Activated T-cell treated with anti-CD3 and anti-CD28 coated beads, Interleukin-2, amount 50 U/mL, for 4 hours (primary cell): ENCODE data around the gene ACVR1. TPM values are rescaled to one million over a fixed set of nuclear protein-coding genes. Genes with fewer than 3 reads are reported as not detected.

Experiments
- ATAC-seq, 2 donors: fragments of 200-7000 bp; cut with Tn5 transposase; one replicate each; pipeline ENCODE4 v1.10.0; 2021
- DNase-seq: peaks from one replicate; pipeline ENCODE4 v3.0.0-alpha.2; 2020
- H3K27me3 Mint-ChIP-seq: one replicate; pipeline ENCODE4 v1.8.0; 2021; ENCODE audit warnings: low read depth, mixed read lengths
- H3K36me3 Mint-ChIP-seq: one replicate; pipeline ENCODE4 v1.8.0; 2022; ENCODE audit warnings: mixed read lengths; ENCODE audit not compliant: insufficient read depth
- H3K4me1 Mint-ChIP-seq: one replicate; pipeline ENCODE4 v1.8.0; 2021; ENCODE audit warnings: low read depth, mixed read lengths
- H3K4me3 Mint-ChIP-seq: one replicate; pipeline ENCODE4 v1.8.0; 2021; ENCODE audit warnings: mild to moderate bottlenecking, moderate library complexity, mixed read lengths
- H3K9me3 Mint-ChIP-seq: one replicate; pipeline ENCODE4 v1.8.0; 2021; ENCODE audit warnings: mixed read lengths
- total RNA-seq, 3 donors: library from RNA; stranded (reverse); gene quantifications; one replicate each; pipeline ENCODE4 v1.2.1, GENCODE V29; 2021

ACVR1 gene
- total RNA-seq, 3 donors from 2014 or later, result 11.5 to 14.1 (median 13.2) TPM

DNA sequence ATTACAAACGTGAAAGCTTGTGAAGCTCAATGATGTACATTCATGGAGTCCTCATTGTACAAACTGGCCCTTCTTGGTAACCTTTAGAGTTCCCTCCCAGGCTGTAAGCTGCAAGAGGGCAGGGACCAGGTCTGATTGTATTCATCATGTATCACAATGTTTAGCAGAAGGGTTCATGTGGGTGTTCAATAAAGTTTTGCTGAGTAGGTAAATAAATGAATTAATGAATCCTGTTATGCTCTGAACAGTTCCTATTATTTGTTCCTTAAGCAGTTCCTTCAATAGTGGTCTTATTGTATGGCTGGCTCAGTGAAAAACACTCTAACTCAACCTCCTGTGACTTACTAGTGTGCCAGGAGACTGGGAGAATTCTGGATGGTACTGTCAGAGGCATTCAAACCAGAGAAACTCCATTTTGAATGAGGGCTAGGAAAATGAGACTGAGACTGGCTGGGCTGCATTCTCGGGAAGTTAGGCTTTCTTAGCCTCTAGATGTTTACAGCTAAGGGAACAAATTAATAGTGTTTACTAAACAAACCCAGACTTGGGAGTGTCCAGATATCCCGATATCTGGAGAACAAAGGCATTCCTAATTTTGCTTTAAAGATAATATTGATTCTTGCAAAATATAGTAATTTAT lies 1.8 kb upstream of the ACVR1 start:
- Mint-ChIP-seq H3K9me3 (no peaks in the 10 kb centered on the region), H3K36me3 (no peaks in the 10 kb centered on the region), H3K4me3 (peak overlapping the region; percentile 78), H3K4me1 (peaks cover 46% of the 10 kb centered on the region), H3K27me3 (no peaks in the 10 kb centered on the region)
- DNase-seq (no peak), ATAC-seq (no peak)

GRCh38 chr2:157876786-157877138 lies 632 bp upstream of the ACVR1 start:
- Mint-ChIP-seq H3K4me1 (peaks cover 55% of the 10 kb centered on the region), H3K9me3 (no peaks in the 10 kb centered on the region), H3K4me3 (peak overlapping the region; percentile 78), H3K27me3 (no peaks in the 10 kb centered on the region), H3K36me3 (no peaks in the 10 kb centered on the region)
- peak; percentile 6 to 7 for ATAC-seq
- no peak for DNase-seq

- no peaks in the 10 kb centered on the region for H3K27me3 Mint-ChIP-seq
- H3K4me1 Mint-ChIP-seq, result peaks cover 63% of the 10 kb centered on the region
- peak overlapping the region; percentile 90 for H3K4me3 Mint-ChIP-seq
- no peaks in the 10 kb centered on the region for H3K36me3 Mint-ChIP-seq
- H3K9me3 Mint-ChIP-seq, result no peaks in the 10 kb centered on the region
- DNase-seq (no peak), ATAC-seq (peak; percentile 73)
Observed at GRCh38 chr2:157875641-157876065, 477 bp downstream of the ACVR1 start.

- Mint-ChIP-seq H3K4me3 (peak overlapping the region; percentile 90), H3K4me1 (peaks cover 68% of the 10 kb centered on the region), H3K9me3 (no peaks in the 10 kb centered on the region), H3K36me3 (no peaks in the 10 kb centered on the region), H3K27me3 (no peaks in the 10 kb centered on the region)
- no peak for ATAC-seq
- DNase-seq, result peak; percentile 19
Observed at GRCh38 chr2:157874997-157875640, 1.0 kb downstream of the ACVR1 start.

GRCh38 chr2:157874348-157874747 lies 1.8 kb downstream of the ACVR1 start:
- no peak for ATAC-seq
- no peak for DNase-seq
- Mint-ChIP-seq H3K9me3 (no peaks in the 10 kb centered on the region), H3K27me3 (no peaks in the 10 kb centered on the region), H3K36me3 (no peaks in the 10 kb centered on the region), H3K4me3 (peak overlapping the region; percentile 90), H3K4me1 (peaks cover 74% of the 10 kb centered on the region)

DNA sequence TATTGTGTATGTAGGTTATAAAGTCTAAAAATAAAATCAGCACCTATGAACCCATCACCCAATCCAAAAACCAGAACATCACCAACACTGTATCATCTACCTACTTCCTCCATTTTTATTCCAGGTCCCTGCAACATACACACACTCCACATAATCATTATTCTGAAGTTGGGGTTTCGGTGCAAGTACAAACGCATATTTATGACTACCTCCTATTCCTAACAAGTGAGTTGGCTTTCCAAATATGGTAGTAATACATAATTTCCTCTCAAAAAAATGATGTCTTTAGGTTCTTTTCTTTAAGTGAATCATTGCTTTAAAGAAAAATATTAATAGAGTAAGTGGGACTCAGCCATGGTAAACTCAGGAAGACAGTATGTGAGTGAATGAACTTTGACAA lies 3.3 kb downstream of the ACVR1 start:
- Mint-ChIP-seq H3K4me1 (peaks cover 71% of the 10 kb centered on the region), H3K4me3 (no peak overlapping the region), H3K27me3 (no peaks in the 10 kb centered on the region), H3K9me3 (no peaks in the 10 kb centered on the region), H3K36me3 (no peaks in the 10 kb centered on the region)
- DNase-seq, result no peak
- ATAC-seq, result no peak

- peaks cover 6% of the 10 kb centered on the region for H3K36me3 Mint-ChIP-seq
Observed at GRCh38 chr2:157871415-157871814, 4.7 kb downstream of the ACVR1 start.

GRCh38 chr2:157868993-157869392 lies 7.1 kb downstream of the ACVR1 start:
- peaks cover 6% of the 10 kb centered on the region for H3K36me3 Mint-ChIP-seq
- peaks cover 74% of the 10 kb centered on the region for H3K4me1 Mint-ChIP-seq
- H3K9me3 Mint-ChIP-seq, result no peaks in the 10 kb centered on the region
- H3K27me3 Mint-ChIP-seq, result no peaks in the 10 kb centered on the region
- DNase-seq, result no peak
- ATAC-seq, result peak in 1 of 2 donors; percentile 40
- no peak overlapping the region for H3K4me3 Mint-ChIP-seq

More at GRCh38 chr2:157871415-157871814, 4.7 kb downstream of the ACVR1 start:
- no peak for DNase-seq
- no peak for ATAC-seq
- Mint-ChIP-seq H3K9me3 (no peaks in the 10 kb centered on the region), H3K4me1 (peaks cover 74% of the 10 kb centered on the region), H3K27me3 (no peaks in the 10 kb centered on the region), H3K4me3 (no peak overlapping the region)

DNA sequence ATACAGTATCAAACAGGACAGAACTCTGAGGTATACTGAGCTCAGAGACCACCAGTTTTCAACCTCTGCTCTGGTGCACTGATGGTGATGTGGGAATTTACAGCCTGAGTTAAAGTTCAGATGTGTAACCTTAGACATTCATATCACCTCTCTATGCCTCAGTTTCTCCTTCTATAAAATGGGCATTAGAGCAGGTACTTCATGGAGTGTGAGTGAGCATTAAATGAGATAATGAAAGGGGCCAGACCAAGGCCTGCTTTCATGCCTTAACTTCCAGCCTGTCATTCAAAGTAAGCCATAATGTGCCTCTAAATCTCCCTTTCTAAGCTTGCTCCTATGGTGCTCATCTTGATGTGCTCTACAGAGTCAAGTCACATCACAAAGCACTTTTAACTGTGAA lies 8.4 kb downstream of the ACVR1 start:
- Mint-ChIP-seq H3K27me3 (no peaks in the 10 kb centered on the region), H3K36me3 (peaks cover 6% of the 10 kb centered on the region), H3K4me3 (no peak overlapping the region), H3K9me3 (no peaks in the 10 kb centered on the region), H3K4me1 (peaks cover 61% of the 10 kb centered on the region)
- DNase-seq (no peak), ATAC-seq (no peak)

DNA sequence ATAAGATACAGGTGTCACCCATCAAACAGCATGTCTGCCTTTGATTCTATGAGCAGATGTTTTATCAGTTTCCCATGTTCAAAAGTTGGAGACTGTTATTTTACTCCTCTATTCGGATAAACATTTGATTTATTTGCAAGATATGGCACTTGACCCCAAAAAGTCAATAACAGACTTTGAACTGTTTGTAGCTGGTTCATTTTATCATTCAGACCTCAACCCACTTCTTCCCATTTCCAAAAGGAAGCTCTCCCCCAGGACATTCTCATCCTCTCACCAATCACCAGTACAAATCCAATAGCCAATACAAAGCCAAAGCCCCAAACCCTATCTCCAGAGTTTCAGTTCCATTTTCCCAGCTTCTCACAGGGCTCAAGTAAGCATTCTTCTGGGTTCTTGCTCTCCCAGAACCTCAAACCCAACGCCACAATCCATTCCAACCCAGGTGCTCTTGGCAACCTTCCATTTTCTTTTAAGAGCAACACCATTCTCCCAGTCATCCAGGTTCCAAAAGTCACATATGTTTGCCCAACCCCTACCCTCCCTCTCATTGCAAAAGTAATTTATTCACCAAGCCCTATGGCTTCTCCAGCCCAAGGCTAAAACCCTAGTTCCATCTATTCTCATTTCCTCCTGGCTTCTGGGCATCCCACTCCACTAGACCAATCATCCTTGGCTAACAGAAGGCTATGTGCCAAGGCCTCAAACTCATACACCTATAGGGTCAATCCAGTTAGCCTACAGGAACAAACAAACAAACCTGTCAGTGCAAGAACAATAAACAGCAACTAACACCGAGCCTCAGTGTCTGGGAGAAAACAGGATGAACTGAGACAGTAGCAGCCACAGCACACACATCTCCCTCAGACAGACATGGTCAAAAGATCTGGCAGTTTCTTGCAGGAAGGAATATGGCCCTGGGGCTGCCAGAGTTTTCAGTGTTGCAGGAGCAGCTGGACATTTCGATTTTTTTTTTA lies 9.2 kb downstream of the ACVR1 start:
- H3K4me1 Mint-ChIP-seq, result peaks cover 56% of the 10 kb centered on the region
- no peak for DNase-seq
- peaks cover 6% of the 10 kb centered on the region for H3K36me3 Mint-ChIP-seq
- H3K4me3 Mint-ChIP-seq, result no peak overlapping the region
- H3K9me3 Mint-ChIP-seq, result no peaks in the 10 kb centered on the region
- H3K27me3 Mint-ChIP-seq, result no peaks in the 10 kb centered on the region
- ATAC-seq, result no peak

DNA sequence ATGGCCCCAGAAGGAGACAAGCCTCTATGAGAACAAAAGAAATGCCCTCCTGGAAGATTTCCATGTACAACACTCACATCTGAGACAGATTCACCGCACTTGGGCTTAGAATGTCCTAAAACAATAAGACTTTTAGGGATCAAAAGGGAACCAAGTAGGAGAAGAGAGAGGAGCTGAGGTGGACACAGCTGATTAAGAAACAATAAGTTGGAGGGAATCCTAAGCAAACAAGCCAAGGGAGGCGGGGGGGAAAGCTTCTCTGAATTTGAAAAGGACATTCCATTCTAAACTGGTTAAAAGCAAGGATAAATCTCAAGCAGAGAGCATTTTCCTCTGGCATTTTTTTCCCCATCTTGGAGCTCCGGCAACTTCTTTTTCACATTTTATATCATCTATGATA lies 9.9 kb downstream of the ACVR1 start:
- ATAC-seq (no peak), DNase-seq (no peak)
- no peak overlapping the region for H3K4me3 Mint-ChIP-seq
- H3K27me3 Mint-ChIP-seq, result no peaks in the 10 kb centered on the region
- peaks cover 6% of the 10 kb centered on the region for H3K36me3 Mint-ChIP-seq
- H3K4me1 Mint-ChIP-seq, result peaks cover 49% of the 10 kb centered on the region
- no peaks in the 10 kb centered on the region for H3K9me3 Mint-ChIP-seq

- DNase-seq (no peak), ATAC-seq (peak; percentile 63 to 76)
- Mint-ChIP-seq H3K9me3 (no peaks in the 10 kb centered on the region), H3K27me3 (no peaks in the 10 kb centered on the region), H3K4me1 (peaks cover 39% of the 10 kb centered on the region), H3K4me3 (no peak overlapping the region), H3K36me3 (peaks cover 9% of the 10 kb centered on the region)
Observed at GRCh38 chr2:157864857-157865430, 11.2 kb downstream of the ACVR1 start.

DNA sequence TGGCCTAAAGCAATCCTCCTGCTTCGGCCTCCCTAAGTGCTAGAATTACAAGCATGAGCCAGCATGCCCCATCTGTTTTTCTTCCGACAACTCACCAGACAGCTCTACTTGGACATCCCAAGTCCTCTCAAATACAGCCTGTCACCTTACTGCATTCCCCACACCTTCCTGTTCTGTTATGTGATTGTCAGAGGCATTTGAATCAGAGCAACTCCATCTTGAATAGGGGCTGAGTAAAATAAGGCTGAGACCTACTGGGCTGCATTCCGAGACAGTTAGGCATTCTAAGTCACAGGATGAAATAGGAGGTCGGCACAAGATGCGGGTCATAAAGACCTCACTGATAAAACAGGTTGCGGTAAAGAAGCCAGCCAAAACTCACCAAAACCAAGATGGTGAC lies 17.3 kb downstream of the ACVR1 start:
- ATAC-seq, result no peak
- H3K36me3 Mint-ChIP-seq, result peaks cover 31% of the 10 kb centered on the region
- H3K9me3 Mint-ChIP-seq, result no peaks in the 10 kb centered on the region

GRCh38 chr2:157857881-157858280 lies 18.2 kb downstream of the ACVR1 start:
- Mint-ChIP-seq H3K4me3 (no peak overlapping the region), H3K27me3 (no peaks in the 10 kb centered on the region), H3K36me3 (peaks cover 35% of the 10 kb centered on the region), H3K9me3 (no peaks in the 10 kb centered on the region), H3K4me1 (peaks cover 31% of the 10 kb centered on the region)
- ATAC-seq (no peak), DNase-seq (no peak)

More for the DNA sequence above, 17.3 kb downstream of the ACVR1 start:
- peaks cover 21% of the 10 kb centered on the region for H3K4me1 Mint-ChIP-seq
- H3K27me3 Mint-ChIP-seq, result no peaks in the 10 kb centered on the region
- no peak for DNase-seq
- H3K4me3 Mint-ChIP-seq, result no peak overlapping the region
